ENCODE measurements around the gene ZBTB39. TPM values are rescaled to one million over a fixed set of nuclear protein-coding genes. Genes with fewer than 3 reads are reported as not detected.
"Not testable (repeated sequence)": the region's sequence is repeated elsewhere in the genome, so short reads cannot be mapped to it uniquely, and the experiment has no call there.

Gene ZBTB39
- total and polyA plus RNA-seq, 10 donors, result 1.7 to 15.7 (median 10.8) TPM

DNA sequence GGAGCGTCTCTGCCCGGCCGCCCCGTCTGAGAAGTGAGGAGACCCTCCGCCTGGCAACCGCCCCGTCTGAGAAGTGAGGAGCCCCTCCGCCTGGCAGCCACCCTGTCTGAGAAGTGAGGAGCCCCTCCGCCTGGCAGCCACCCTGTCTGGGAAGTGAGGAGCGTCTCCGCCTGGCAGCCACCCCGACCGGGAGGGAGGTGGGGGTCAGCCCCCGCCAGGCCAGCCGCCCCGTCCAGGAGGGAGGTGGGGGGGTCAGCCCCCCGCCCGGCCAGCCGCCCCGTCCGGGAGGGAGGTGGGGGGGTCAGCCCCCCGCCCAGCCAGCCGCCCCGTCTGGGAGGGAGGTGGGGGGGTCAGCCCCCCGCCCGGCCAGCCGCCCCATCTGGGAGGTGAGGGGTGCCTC is 42.8 kb downstream of the ZBTB39 start:
- H3K4me3 ChIP-seq; H3K36me3 ChIP-seq; DNase-seq; H3K27me3 ChIP-seq (replicated peaks in 1 of 7); intact Hi-C loops (cut with DNase I; ENCODE audit: low total_unique reads); H3K27ac ChIP-seq; H3K4me1 ChIP-seq: not testable (repeated sequence)
- peaks cover 0 to 18% (median 9%) of the 10 kb centered on the region in 8 donors for H3K9me3 ChIP-seq
- 90 to 100% (median 93%) methylated on average over 1 to 15 of the region's 27 CpGs for WGBS, 5 donors

- Histone ChIP-seq H3K27ac (peak overlapping the region in 2 of 8 donors; percentile 32 to 33), H3K9me3 (peaks cover 0 to 28% (median 18%) of the 10 kb centered on the region in 8 donors)
- H3K36me3 ChIP-seq; DNase-seq; H3K4me1 ChIP-seq; H3K4me3 ChIP-seq; H3K27me3 ChIP-seq (replicated peaks in 1 of 7); intact Hi-C loops (cut with DNase I; ENCODE audit: low total_unique reads): not testable (repeated sequence)
- 48 to 53% (median 52%) methylated on average over 4 of the region's 4 CpGs for WGBS, 5 donors
These were observed 44.1 kb downstream of the ZBTB39 start for GRCh38 chr12:56962247-56962646.

DNA sequence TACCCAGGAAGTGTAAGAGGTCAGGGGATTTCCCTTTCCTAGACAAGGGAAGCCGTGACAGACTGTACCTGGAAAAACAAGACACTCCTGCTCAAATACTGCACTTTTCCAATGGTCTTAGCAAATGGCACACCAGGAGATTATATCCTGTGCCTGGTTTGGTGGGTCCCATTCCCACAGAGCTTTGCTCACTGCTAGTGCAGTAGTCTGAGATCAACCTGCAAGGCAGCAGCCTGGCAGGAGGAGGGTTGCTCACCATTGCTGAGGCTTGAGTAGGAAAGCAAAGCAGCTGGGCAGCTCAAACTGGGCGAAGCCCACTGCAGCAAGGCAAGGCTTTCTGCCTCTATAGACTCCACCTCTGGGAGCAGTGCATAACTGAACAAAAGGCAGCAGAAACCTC is 47.9 kb downstream of the ZBTB39 start:
- intact Hi-C loops (cut with DNase I; ENCODE audit: low total_unique reads), result no loop called here
- TF ChIP-seq POLR2AphosphoS5 (IDR thresholded peaks at IDR 0.05) (no peak), CTCF (IDR thresholded peaks at IDR 0.05 in 8 of 11, conservative IDR thresholded peaks at IDR 0.05 in 3 of 11) (no peak), POLR2A (IDR thresholded peaks at IDR 0.05) (no peak)
- 68 to 84% (median 75%) methylated on average over 2 of the region's 2 CpGs for WGBS, 5 donors
- Histone ChIP-seq H3K4me1 (peaks cover 0 to 8% (median 2%) of the 10 kb centered on the region in 6 donors), H3K36me3 (peaks cover 0 to 9% (median 0%) of the 10 kb centered on the region in 6 donors), H3K27me3 (replicated peaks in 1 of 7) (no peaks in the 10 kb centered on the region), H3K4me3 (no peak overlapping the region), H3K27ac (no peak overlapping the region), H3K9me3 (peaks cover 0 to 21% (median 10%) of the 10 kb centered on the region in 8 donors)
- DNase-seq, result no peak

DNA sequence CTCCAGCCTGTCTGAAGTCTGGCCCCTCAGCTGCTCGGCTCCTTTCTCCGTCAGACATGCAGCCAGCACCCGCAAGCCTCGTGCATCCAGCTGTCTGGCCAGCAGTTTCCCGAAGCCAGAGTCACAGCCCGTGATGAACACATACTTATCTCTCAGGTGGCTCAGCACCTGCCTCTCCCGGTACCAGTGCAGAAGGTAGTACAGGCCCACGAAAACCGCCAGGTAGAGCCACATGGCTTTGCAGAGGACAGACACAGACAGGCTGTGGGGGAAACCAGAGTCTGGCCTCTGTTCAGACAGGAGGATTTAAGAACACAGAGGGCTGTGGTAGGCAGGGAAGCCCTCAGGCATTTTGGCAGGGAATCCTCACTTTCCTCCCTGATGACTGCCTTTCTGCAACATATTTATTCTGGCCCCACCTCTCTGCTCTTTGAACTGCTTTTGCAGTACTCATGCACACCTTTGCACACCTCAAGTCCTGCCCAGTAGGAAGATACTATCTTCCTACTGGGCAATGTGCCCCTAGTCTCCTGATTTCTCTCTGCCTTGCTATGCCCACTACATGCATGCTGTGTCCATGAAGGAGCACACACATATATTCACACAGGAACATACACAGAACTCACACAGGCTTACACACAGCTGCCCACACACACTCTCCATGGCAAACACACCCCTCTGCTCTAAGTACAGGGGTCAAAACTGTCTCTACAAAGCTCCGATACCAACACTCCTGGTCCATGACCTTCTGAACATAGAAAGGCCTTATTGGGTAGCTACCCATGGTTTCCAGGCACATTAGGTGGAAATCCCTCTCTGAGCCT is 48.9 kb downstream of the ZBTB39 start, which contains the start of gene RDH16:
Gene RDH16, minus strand, starts transcription at position 380 of the 824 bp plus-strand sequence. Its CDS starts 146 bp downstream, at position 234.
- WGBS, 5 donors, result 89 to 97% (median 94%) methylated on average over 7 to 10 of the region's 10 CpGs
- intact Hi-C loops (cut with DNase I; ENCODE audit: low total_unique reads), result no loop called here

GRCh38 chr12:56955631-56956256 is 50.6 kb downstream of the ZBTB39 start:
- no peak for DNase-seq
- intact Hi-C loops (cut with DNase I; ENCODE audit: low total_unique reads), result no loop called here
- H3K27me3 ChIP-seq (replicated peaks in 1 of 7), result no peaks in the 10 kb centered on the region
- peak overlapping the region in 1 of 8 donors; percentile 46 for H3K27ac ChIP-seq
- peaks cover 0 to 8% (median 2%) of the 10 kb centered on the region in 6 donors for H3K4me1 ChIP-seq
- TF ChIP-seq CTCF (IDR thresholded peaks at IDR 0.05 in 8 of 11, conservative IDR thresholded peaks at IDR 0.05 in 3 of 11) (no peak), POLR2AphosphoS5 (IDR thresholded peaks at IDR 0.05) (no peak), POLR2A (IDR thresholded peaks at IDR 0.05) (no peak)
- H3K4me3 ChIP-seq, result no peak overlapping the region
- H3K36me3 ChIP-seq, result peaks cover 0 to 14% (median 0%) of the 10 kb centered on the region in 6 donors
- H3K9me3 ChIP-seq, result peaks cover 0 to 21% (median 10%) of the 10 kb centered on the region in 8 donors
- WGBS, 5 donors, result 47 to 82% (median 53%) methylated on average over 2 of the region's 2 CpGs

More for the DNA sequence above, 48.9 kb downstream of the ZBTB39 start, which contains the start of gene RDH16:
- peaks cover 0 to 21% (median 10%) of the 10 kb centered on the region in 8 donors for H3K9me3 ChIP-seq
- H3K27me3 ChIP-seq (replicated peaks in 1 of 7), result no peaks in the 10 kb centered on the region
- H3K27ac ChIP-seq, result no peak within 1 kb of the TSS
- H3K4me3 ChIP-seq, result no peak within 1 kb of the TSS
- H3K36me3 ChIP-seq, result peaks cover 0 to 9% (median 0%) of the 10 kb centered on the region in 6 donors
- H3K4me1 ChIP-seq, result peaks cover 0 to 8% (median 2%) of the 10 kb centered on the region in 6 donors
- DNase-seq, result no peak
- TF ChIP-seq POLR2A (IDR thresholded peaks at IDR 0.05), result no peak

Measured in spleen (tissue), 11 donors.